Measurements from ENCODE around the gene VPS26C. TPM values are rescaled to one million over a fixed set of nuclear protein-coding genes. Genes with fewer than 3 reads are reported as not detected.

Gene VPS26C
- total RNA-seq, 1 experiment from 2014 or later: 47.4 TPM

GRCh38 chr21:37297364-37297763 is 30.2 kb upstream of the VPS26C start:
- Histone ChIP-seq H3K9me3 (ENCODE audit: control insufficient read depth, insufficient read depth, low read depth, low read length) (no peaks in the 10 kb centered on the region), H3K27me3 (ENCODE audit: control insufficient read depth, insufficient read depth, low read length) (no peaks in the 10 kb centered on the region), H3K4me1 (ENCODE audit: control insufficient read depth, insufficient read depth, low read length) (no peaks in the 10 kb centered on the region), H3K36me3 (ENCODE audit: control insufficient read depth, insufficient read depth, low read length) (no peaks in the 10 kb centered on the region), H3K27ac (ENCODE audit: low read length) (no peak overlapping the region), H3K4me3 (ENCODE audit: low read depth in 2 of 2, low read length in 2 of 2) (no peak overlapping the region)
- POLR2A ChIA-PET: no interaction called here
- intact Hi-C loops (cut with micrococcal nuclease; ENCODE audit: unreplicated experiment): no loop called here
- no peak for DNase-seq (ENCODE audit: low read depth, low spot score)
- TF ChIP-seq REST (IDR thresholded peaks at IDR 0.05; ENCODE audit: insufficient read depth in 1 of 2, low read depth in 2 of 2, low read length in 1 of 2) (no peak), CTCF (IDR thresholded peaks at IDR 0.05) (no peak), POLR2AphosphoS5 (IDR thresholded peaks at IDR 0.05; ENCODE audit: low read depth, low read length) (no peak)
- in situ Hi-C loops (cut with HindIII; ENCODE audit: low pct_unique_long_range_greater_than_20kb, low sequenced_read_pairs): no loop called here
- no peak for ATAC-seq
- BruUV-seq (replicated peaks): no TSS peak
- CTCF ChIA-PET: no interaction called here

- no peak for TF ChIP-seq CTCF (IDR thresholded peaks at IDR 0.05)
- ChIA-PET CTCF (interaction anchor here (0.5 kb wide), 1 partner anchor 8 kb away, joined by 7 read pairs; no protein-coding TSS in a partner anchor), POLR2A (no interaction called here)
- no peaks in the 10 kb centered on the region for H3K4me1 ChIP-seq (ENCODE audit: control insufficient read depth, insufficient read depth, low read length)
- BruUV-seq (replicated peaks): no TSS peak
- H3K9me3 ChIP-seq (ENCODE audit: control insufficient read depth, insufficient read depth, low read depth, low read length): no peaks in the 10 kb centered on the region
- intact Hi-C loops (cut with micrococcal nuclease; ENCODE audit: unreplicated experiment) (no loop called here), in situ Hi-C loops (cut with HindIII; ENCODE audit: low pct_unique_long_range_greater_than_20kb, low sequenced_read_pairs) (no loop called here)
- H3K4me3 ChIP-seq (ENCODE audit: low read depth in 2 of 2, low read length in 2 of 2): no peak overlapping the region
- H3K27me3 ChIP-seq (ENCODE audit: control insufficient read depth, insufficient read depth, low read length): no peaks in the 10 kb centered on the region
- ATAC-seq (no peak), DNase-seq (ENCODE audit: low read depth, low spot score) (no peak)
- H3K36me3 ChIP-seq (ENCODE audit: control insufficient read depth, insufficient read depth, low read length): no peaks in the 10 kb centered on the region
- H3K27ac ChIP-seq (ENCODE audit: low read length): no peak overlapping the region
Measured at GRCh38 chr21:37294679-37295078, 27.5 kb upstream of the VPS26C start.

- DNase-seq (ENCODE audit: low read depth, low spot score): no peak
- in situ Hi-C loops (cut with HindIII; ENCODE audit: low pct_unique_long_range_greater_than_20kb, low sequenced_read_pairs) (no loop called here), intact Hi-C loops (cut with micrococcal nuclease; ENCODE audit: unreplicated experiment) (no loop called here)
- no peaks in the 10 kb centered on the region for H3K9me3 ChIP-seq (ENCODE audit: control insufficient read depth, insufficient read depth, low read depth, low read length)
- ChIA-PET CTCF (interaction anchor here (0.6 kb wide), 1 partner anchor 189 kb away, joined by 3 read pairs; no protein-coding TSS in a partner anchor), POLR2A (no interaction called here)
- no peak overlapping the region for H3K27ac ChIP-seq (ENCODE audit: low read length)
- no peaks in the 10 kb centered on the region for H3K27me3 ChIP-seq (ENCODE audit: control insufficient read depth, insufficient read depth, low read length)
- no peaks in the 10 kb centered on the region for H3K4me1 ChIP-seq (ENCODE audit: control insufficient read depth, insufficient read depth, low read length)
- TF ChIP-seq SIN3A (IDR thresholded peaks at IDR 0.05; ENCODE audit: borderline replicate concordance, insufficient read depth, low read depth, low read length) (no peak), POLR2AphosphoS5 (IDR thresholded peaks at IDR 0.05; ENCODE audit: low read depth, low read length) (no peak)
- H3K4me3 ChIP-seq (ENCODE audit: low read depth in 2 of 2, low read length in 2 of 2): no peak overlapping the region
- BruUV-seq (replicated peaks): no TSS peak
- H3K36me3 ChIP-seq (ENCODE audit: control insufficient read depth, insufficient read depth, low read length): no peaks in the 10 kb centered on the region
- ATAC-seq: no peak
Measured at GRCh38 chr21:37292941-37293340, 25.8 kb upstream of the VPS26C start.

All from Panc1 (cell line).